Activated CD4-positive, alpha-beta memory T cell treated with anti-CD3 and anti-CD28 coated beads for 36 hours (primary cell): Measurements from ENCODE around the gene UIMC1. TPM values are rescaled to one million over a fixed set of nuclear protein-coding genes. Genes with fewer than 3 reads are reported as not detected.
"Not testable (repeated sequence)": the region's sequence is repeated elsewhere in the genome, so short reads cannot be mapped to it uniquely, and the experiment has no call there.

Experiments
- CTCF ChIA-PET: fragments of 350-600 bp; sonication (Branson Sonifier 250); formaldehyde crosslinking; loops from one replicate; lab custom pipeline; 2021; ENCODE audit warnings: antibody characterized with exemption, inconsistent platforms; lab: Charles Lee
- POLR2A ChIA-PET: fragments of 350-600 bp; sonication (Branson Sonifier 250); formaldehyde crosslinking; loops from one replicate; lab custom pipeline; 2021; ENCODE audit warnings: antibody characterized with exemption; lab: Charles Lee
- DNase-seq: peaks from one replicate; pipeline ENCODE4 v3.0.0-alpha.2; 2020
- H3K27ac Mint-ChIP-seq: one replicate; pipeline ENCODE4 v1.8.0; 2021; ENCODE audit warnings: mixed read lengths
- H3K27me3 Mint-ChIP-seq: one replicate; pipeline ENCODE4 v1.8.0; 2021; ENCODE audit warnings: mixed read lengths
- H3K36me3 Mint-ChIP-seq: one replicate; pipeline ENCODE4 v1.8.0; 2021; ENCODE audit warnings: mixed read lengths
- H3K4me1 Mint-ChIP-seq: one replicate; pipeline ENCODE4 v1.8.0; 2021; ENCODE audit warnings: low read depth, mixed read lengths
- H3K4me3 Mint-ChIP-seq: one replicate; pipeline ENCODE4 v1.8.0; 2021; ENCODE audit warnings: mild to moderate bottlenecking, mixed read lengths
- H3K9me3 Mint-ChIP-seq: one replicate; pipeline ENCODE4 v1.8.0; 2021; ENCODE audit warnings: mixed read lengths
- intact Hi-C: fragments of 100-400 bp; cut with micrococcal nuclease; formaldehyde crosslinking; loops from one replicate; pipeline ENCODE4 v1.15.1; 2023
- total RNA-seq, 2 experiments: library from RNA; stranded (reverse); gene quantifications; one replicate each; pipeline ENCODE4 v1.2.3, GENCODE V29; 2021

The UIMC1 gene
- 10 to 100 TPM; 52.9 to 53.5 TPM for total RNA-seq

DNA sequence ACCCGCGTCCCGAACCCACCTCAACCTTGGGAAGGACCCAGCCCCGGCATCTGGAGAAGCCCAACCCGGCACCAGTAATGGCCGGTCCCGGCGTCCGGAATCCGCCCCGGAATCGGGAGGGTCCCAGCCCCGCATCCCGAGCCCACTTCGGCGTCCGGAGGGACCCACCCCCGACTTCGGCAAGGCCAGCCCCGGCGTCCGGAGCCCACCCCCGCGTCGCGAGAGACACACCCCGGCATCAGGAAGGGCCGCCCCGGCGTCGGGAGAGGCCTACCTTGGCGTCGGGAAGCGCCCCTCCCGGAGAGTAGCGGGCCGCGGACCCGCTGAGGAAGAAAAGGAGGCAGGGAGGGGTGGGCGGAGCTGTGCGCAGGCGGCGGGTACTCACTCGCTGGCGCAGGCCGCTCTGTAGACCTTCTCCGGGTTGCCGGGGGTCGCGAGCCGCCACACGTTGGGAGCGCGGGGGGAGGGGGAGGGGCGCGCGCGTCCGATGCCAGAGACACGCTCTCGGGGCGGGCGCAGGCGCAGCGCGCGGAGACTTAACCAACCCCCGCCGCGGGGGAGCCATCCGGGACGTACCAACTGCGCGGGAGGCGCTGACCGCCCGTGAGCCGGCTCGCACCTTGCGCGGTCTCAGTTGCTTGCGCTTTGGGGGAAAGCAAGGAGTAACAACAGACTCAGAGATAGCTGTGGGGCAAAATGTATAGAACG, at the start of gene UIMC1:
UIMC1 (minus strand) TSS at position 515 of the 708 bp plus-strand sequence. CDS start 24,164 bp downstream, outside the sequence.
- peaks cover 9% of the 10 kb centered on the region for H3K36me3 Mint-ChIP-seq
- no peaks in the 10 kb centered on the region for H3K9me3 Mint-ChIP-seq
- H3K27ac Mint-ChIP-seq: peak within 1 kb of the TSS; percentile 93
- H3K27me3 Mint-ChIP-seq: no peaks in the 10 kb centered on the region
- peak within 1 kb of the TSS; percentile 91 for H3K4me3 Mint-ChIP-seq
- ChIA-PET CTCF (interaction anchor here (0.9 to 2.4 kb wide), 8 partner anchors 9 to 359 kb away, joined by 3 to 15 read pairs (median 6); partner anchors contain the start of genes TSPAN17 and ZNF346), POLR2A (interaction anchor here (0.6 to 2.4 kb wide), 5 partner anchors 9 to 66 kb away, joined by 3 to 14 read pairs (median 4); partner anchors contain the start of gene ZNF346)
- peak; percentile 94 for DNase-seq
- intact Hi-C loops: loop anchor here (1.0 to 5.0 kb wide), 3 partner anchors 16 to 619 kb away; partner anchors contain the start of genes HIGD2A, NOP16, RNF44 and ZNF346
- peaks cover 23% of the 10 kb centered on the region for H3K4me1 Mint-ChIP-seq

DNA sequence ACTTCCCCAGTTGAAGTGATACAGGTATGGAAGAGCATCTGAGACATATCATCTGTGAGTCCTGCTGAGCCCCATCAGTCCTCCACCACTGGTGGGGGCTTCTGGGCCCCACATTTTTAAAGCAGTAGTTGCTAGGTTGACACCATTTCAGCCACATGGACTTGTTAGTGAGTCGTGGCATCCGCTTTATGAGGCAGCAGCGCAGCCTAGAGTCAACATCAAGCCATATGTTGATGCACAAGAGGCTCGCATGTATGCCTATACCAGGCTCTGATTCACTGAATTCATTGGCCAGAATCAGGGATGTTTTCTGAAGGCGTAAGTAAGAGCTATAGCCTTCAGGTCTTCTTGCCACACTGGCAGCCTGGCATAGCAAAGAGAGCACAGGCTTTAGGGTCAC, 42.7 kb upstream of the UIMC1 start:
- POLR2A ChIA-PET: no interaction called here
- CTCF ChIA-PET: no interaction called here
- intact Hi-C loops: no loop called here
- H3K4me1 Mint-ChIP-seq: no peaks in the 10 kb centered on the region
- peaks cover 29% of the 10 kb centered on the region for H3K36me3 Mint-ChIP-seq
- H3K27ac Mint-ChIP-seq: no peak overlapping the region
- DNase-seq: peak; percentile 24
- H3K27me3 Mint-ChIP-seq: no peaks in the 10 kb centered on the region
- H3K9me3 Mint-ChIP-seq: no peaks in the 10 kb centered on the region
- H3K4me3 Mint-ChIP-seq: no peak overlapping the region

DNA sequence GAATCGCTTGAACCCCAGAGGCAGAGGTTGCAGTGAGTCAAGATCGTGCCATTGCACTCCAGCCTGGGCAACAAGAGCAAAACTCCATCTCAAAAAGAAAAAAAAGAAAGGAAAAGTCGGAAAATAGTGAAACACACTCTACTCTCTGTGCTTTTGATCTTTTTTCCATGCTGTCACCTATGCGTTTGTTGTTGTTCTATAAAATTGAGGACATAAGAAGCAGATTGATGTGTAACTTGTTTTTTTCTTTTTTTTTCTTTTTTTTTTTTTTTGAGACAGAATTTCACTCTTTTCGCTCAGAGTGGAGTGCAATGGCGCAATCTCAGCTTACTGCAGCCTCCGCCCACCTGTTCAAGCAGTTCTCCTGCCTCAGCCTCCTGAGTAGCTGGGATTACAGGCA, 42.0 kb upstream of the UIMC1 start:
- CTCF ChIA-PET, H3K4me1 Mint-ChIP-seq, DNase-seq, POLR2A ChIA-PET, H3K4me3 Mint-ChIP-seq, H3K27me3 Mint-ChIP-seq, H3K27ac Mint-ChIP-seq, intact Hi-C loops, H3K9me3 Mint-ChIP-seq: not testable (repeated sequence)
- peaks cover 33% of the 10 kb centered on the region for H3K36me3 Mint-ChIP-seq

DNA sequence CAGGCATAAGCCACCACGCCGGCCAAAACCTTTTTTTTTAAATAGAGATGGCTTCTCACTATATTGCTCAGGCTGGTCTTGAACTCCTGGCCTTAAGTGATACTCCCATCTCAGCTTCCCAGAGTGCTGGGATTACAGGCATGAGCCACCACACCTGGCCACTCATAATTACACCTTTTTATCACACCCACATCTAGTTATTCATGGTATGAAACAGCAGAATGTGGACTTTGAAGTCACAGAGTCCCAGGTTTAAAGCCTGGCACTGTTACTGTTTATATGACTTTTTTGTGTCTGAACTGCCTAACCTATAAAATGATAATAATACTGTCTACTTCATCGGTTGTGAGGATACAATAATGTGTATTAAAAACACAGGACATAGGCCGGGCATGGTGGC, 39.1 kb upstream of the UIMC1 start:
- intact Hi-C loops: no loop called here
- CTCF ChIA-PET: interaction anchor here (0.7 kb wide), 1 partner anchor 26 kb away, joined by 3 read pairs; no protein-coding TSS in a partner anchor
- no peak for DNase-seq
- Mint-ChIP-seq H3K27me3 (no peaks in the 10 kb centered on the region), H3K4me1 (peaks cover 6% of the 10 kb centered on the region), H3K4me3 (no peak overlapping the region), H3K36me3 (peaks cover 36% of the 10 kb centered on the region), H3K27ac (no peak overlapping the region), H3K9me3 (no peaks in the 10 kb centered on the region)
- POLR2A ChIA-PET: no interaction called here

- peaks cover 9% of the 10 kb centered on the region for H3K4me1 Mint-ChIP-seq
- no peak overlapping the region for H3K4me3 Mint-ChIP-seq
- DNase-seq: no peak
- no peak overlapping the region for H3K27ac Mint-ChIP-seq
- H3K27me3 Mint-ChIP-seq: no peaks in the 10 kb centered on the region
- ChIA-PET CTCF (interaction anchor here (0.8 to 1.3 kb wide), 2 partner anchors 28 to 41 kb away, joined by 3 to 4 read pairs; no protein-coding TSS in a partner anchor), POLR2A (no interaction called here)
- no peaks in the 10 kb centered on the region for H3K9me3 Mint-ChIP-seq
- H3K36me3 Mint-ChIP-seq: peaks cover 32% of the 10 kb centered on the region
- intact Hi-C loops: loop anchor here (5.0 kb wide), 1 partner anchor 72 kb away; no protein-coding TSS in a partner anchor
These were observed 38.1 kb upstream of the UIMC1 start for GRCh38 chr5:177044641-177045040.

GRCh38 chr5:177043958-177044357, 37.4 kb upstream of the UIMC1 start:
- Mint-ChIP-seq H3K9me3 (no peaks in the 10 kb centered on the region), H3K36me3 (peaks cover 30% of the 10 kb centered on the region), H3K4me3 (no peak overlapping the region), H3K27ac (no peak overlapping the region), H3K4me1 (peaks cover 9% of the 10 kb centered on the region), H3K27me3 (no peaks in the 10 kb centered on the region)
- DNase-seq: no peak
- POLR2A ChIA-PET: no interaction called here
- intact Hi-C loops: loop anchor here (5.0 kb wide), 1 partner anchor 72 kb away; no protein-coding TSS in a partner anchor
- CTCF ChIA-PET: interaction anchor here (0.8 to 1.3 kb wide), 2 partner anchors 29 to 42 kb away, joined by 3 to 4 read pairs; no protein-coding TSS in a partner anchor

GRCh38 chr5:177043114-177043513, 36.5 kb upstream of the UIMC1 start:
- CTCF ChIA-PET: no interaction called here
- intact Hi-C loops: loop anchor here (5.0 kb wide), 1 partner anchor 71 kb away; no protein-coding TSS in a partner anchor
- peaks cover 27% of the 10 kb centered on the region for H3K36me3 Mint-ChIP-seq
- DNase-seq: no peak
- no peaks in the 10 kb centered on the region for H3K9me3 Mint-ChIP-seq
- POLR2A ChIA-PET: no interaction called here
- no peaks in the 10 kb centered on the region for H3K27me3 Mint-ChIP-seq
- H3K4me1 Mint-ChIP-seq: peaks cover 9% of the 10 kb centered on the region
- H3K4me3 Mint-ChIP-seq: no peak overlapping the region
- H3K27ac Mint-ChIP-seq: no peak overlapping the region

- Mint-ChIP-seq H3K27ac (no peak overlapping the region), H3K4me3 (no peak overlapping the region), H3K36me3 (peaks cover 24% of the 10 kb centered on the region), H3K9me3 (no peaks in the 10 kb centered on the region), H3K27me3 (no peaks in the 10 kb centered on the region), H3K4me1 (peaks cover 9% of the 10 kb centered on the region)
- intact Hi-C loops: loop anchor here (5.0 kb wide), 1 partner anchor 70 kb away; no protein-coding TSS in a partner anchor
- CTCF ChIA-PET: no interaction called here
- POLR2A ChIA-PET: no interaction called here
- no peak for DNase-seq
These were observed 35.4 kb upstream of the UIMC1 start for GRCh38 chr5:177041936-177042335.

DNA sequence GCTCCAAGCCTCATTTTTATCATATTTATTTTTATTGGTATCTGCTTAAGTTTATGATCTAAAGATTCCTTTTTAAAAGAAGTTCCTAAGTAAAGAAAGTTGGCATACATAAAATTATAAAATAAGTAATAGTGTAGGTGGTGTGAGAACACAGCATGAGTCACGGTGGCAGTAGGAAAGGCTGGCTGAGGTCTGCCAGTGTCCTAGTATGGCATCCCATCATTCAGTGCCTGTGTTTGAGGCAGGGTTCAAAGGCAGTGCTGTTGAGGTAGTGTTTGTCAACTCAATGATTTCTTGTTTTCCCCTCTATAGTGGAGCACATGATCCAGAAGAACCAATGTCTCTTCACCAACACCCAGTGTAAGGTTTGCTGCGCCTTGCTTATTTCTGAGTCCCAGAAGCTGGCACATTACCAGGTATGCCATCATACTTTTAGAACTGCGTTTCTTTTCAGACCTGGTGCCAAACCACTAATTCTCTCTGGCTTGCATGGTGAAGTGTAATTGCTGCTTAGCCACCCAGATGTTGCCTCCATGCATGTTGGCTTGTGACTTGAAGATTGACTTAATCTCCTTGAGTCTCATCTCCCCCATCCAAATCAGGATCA, 34.3 kb upstream of the UIMC1 start:
- ChIA-PET POLR2A (no interaction called here), CTCF (no interaction called here)
- Mint-ChIP-seq H3K36me3 (peaks cover 24% of the 10 kb centered on the region), H3K4me1 (peaks cover 15% of the 10 kb centered on the region), H3K27me3 (no peaks in the 10 kb centered on the region), H3K27ac (no peak overlapping the region), H3K9me3 (no peaks in the 10 kb centered on the region), H3K4me3 (no peak overlapping the region)
- intact Hi-C loops: loop anchor here (5.0 kb wide), 1 partner anchor 69 kb away; no protein-coding TSS in a partner anchor
- DNase-seq: no peak

DNA sequence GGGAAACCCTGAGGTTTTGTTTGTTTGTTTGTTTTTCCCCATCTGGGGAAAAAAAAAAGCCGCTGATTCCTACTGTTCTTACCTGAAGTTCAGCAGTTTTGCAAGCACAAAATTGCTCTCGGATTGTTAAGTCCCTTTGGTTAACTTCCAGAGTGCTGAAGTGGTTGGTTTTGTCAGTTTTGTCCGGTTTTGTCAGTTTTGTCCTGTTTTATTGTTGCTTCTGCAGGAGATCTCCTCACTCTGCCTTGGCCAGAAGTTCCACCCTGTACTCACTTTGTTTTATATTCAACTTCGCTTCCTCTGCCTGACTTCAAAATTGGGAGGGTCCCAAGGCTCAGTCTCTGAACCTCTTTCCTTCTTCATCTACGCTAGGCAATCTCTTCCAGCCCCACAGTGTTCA, 30.3 kb upstream of the UIMC1 start:
- H3K4me3 Mint-ChIP-seq: no peak overlapping the region
- H3K27ac Mint-ChIP-seq: no peak overlapping the region
- H3K27me3 Mint-ChIP-seq: no peaks in the 10 kb centered on the region
- H3K4me1 Mint-ChIP-seq: peaks cover 16% of the 10 kb centered on the region
- ChIA-PET POLR2A (no interaction called here), CTCF (interaction anchor here (1.5 kb wide), 1 partner anchor 35 kb away, joined by 7 read pairs; no protein-coding TSS in a partner anchor)
- intact Hi-C loops: no loop called here
- peaks cover 13% of the 10 kb centered on the region for H3K36me3 Mint-ChIP-seq
- DNase-seq: no peak
- H3K9me3 Mint-ChIP-seq: no peaks in the 10 kb centered on the region

DNA sequence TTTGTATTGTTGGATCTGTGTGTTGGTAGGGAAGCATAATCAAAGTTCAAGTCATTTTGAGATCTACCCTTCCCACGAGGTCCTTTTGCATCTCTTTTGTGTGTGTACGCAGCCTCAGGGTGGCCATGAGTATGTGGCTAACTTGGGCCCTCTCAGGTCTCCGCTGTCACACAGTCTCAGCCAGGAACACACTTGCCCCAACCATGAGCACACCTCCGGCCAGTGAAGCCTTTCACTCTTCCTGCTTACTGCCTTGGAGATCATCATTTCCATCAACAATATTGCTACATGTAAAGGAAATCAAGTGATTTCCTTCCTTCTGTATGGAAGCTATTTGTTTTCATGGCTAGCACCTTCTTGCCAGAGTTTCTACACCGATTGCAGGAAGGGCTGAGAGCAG, 29.9 kb upstream of the UIMC1 start:
- Mint-ChIP-seq H3K36me3 (peaks cover 12% of the 10 kb centered on the region), H3K4me3 (no peak overlapping the region), H3K9me3 (peaks cover 2% of the 10 kb centered on the region), H3K4me1 (peaks cover 18% of the 10 kb centered on the region), H3K27me3 (no peaks in the 10 kb centered on the region), H3K27ac (no peak overlapping the region)
- intact Hi-C loops: no loop called here
- CTCF ChIA-PET: no interaction called here
- POLR2A ChIA-PET: no interaction called here
- no peak for DNase-seq

DNA sequence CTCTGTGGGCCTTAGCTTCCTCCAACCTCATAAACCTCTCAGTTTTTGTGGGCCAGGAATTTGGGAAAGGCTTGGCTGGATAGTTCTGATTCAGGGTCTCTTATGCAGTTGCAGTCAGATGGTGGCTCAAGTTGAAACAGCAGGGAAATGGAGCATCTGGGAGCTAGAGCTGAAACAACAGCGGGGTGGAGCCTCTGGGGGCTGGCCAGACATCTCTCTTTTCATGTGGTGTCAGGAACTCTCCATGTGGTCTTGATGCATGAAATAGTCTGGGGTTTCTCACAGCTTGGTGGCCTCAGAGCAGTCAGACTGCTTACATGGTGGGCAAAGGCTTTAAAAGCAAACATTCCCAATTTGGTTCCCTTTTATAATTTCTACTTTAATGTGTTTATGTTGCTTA, 29.4 kb upstream of the UIMC1 start:
- POLR2A ChIA-PET: no interaction called here
- peaks cover 15% of the 10 kb centered on the region for H3K4me1 Mint-ChIP-seq
- DNase-seq: no peak
- peaks cover 7% of the 10 kb centered on the region for H3K9me3 Mint-ChIP-seq
- no peak overlapping the region for H3K4me3 Mint-ChIP-seq
- no peaks in the 10 kb centered on the region for H3K27me3 Mint-ChIP-seq
- H3K36me3 Mint-ChIP-seq: peaks cover 15% of the 10 kb centered on the region
- CTCF ChIA-PET: interaction anchor here (0.6 to 1.5 kb wide), 2 partner anchors 14 to 16 kb away, joined by 4 read pairs; partner anchors contain the start of gene ZNF346
- H3K27ac Mint-ChIP-seq: no peak overlapping the region
- intact Hi-C loops: no loop called here
